ENCODE measurements around the gene BEND6.

DNA sequence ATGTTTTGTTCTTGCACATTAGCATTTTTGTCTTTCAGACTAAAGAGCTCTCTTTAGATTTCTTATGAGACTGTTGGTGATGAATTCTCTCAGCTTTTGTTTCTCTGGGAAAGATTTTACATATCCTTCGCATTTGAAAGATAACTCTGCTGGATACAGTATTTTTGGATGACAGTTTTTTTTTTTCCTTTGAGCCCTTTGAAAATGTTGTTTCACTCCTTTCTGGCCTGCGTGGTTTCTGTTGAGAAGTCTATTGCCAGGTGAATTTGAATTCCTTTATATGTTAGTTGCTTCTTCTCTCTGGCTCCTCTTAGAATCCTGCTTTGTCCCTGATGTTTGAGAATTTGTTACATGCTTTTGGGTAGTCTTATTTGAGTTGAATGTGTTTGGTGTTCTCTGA is 69.4 kb downstream of the BEND6 start:
- TF ChIP-seq, protein P1, sequence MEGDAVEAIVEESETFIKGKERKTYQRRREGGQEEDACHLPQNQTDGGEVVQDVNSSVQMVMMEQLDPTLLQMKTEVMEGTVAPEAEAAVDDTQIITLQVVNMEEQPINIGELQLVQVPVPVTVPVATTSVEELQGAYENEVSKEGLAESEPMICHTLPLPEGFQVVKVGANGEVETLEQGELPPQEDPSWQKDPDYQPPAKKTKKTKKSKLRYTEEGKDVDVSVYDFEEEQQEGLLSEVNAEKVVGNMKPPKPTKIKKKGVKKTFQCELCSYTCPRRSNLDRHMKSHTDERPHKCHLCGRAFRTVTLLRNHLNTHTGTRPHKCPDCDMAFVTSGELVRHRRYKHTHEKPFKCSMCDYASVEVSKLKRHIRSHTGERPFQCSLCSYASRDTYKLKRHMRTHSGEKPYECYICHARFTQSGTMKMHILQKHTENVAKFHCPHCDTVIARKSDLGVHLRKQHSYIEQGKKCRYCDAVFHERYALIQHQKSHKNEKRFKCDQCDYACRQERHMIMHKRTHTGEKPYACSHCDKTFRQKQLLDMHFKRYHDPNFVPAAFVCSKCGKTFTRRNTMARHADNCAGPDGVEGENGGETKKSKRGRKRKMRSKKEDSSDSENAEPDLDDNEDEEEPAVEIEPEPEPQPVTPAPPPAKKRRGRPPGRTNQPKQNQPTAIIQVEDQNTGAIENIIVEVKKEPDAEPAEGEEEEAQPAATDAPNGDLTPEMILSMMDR (IDR thresholded peaks at IDR 0.05) = no peak
- no peak for TF ChIP-seq POLR2A (IDR thresholded peaks at IDR 0.05)
